Heart left ventricle (tissue), 16 donors: Measurements from ENCODE around the gene PRKAG2. TPM values are rescaled to one million over a fixed set of nuclear protein-coding genes. Genes with fewer than 3 reads are reported as not detected.
A peak's percentile ranks its signal among the peaks of the same experiment; 100 is the strongest.

Experiments used
- ATAC-seq, 4 donors: fragments of 200-7000 bp; cut with Tn5 transposase; one replicate each; pipeline ENCODE4 v1.9.1; 2020 to 2022; ENCODE audit warnings: moderate library complexity in 4 of 4, mild to moderate bottlenecking in 3 of 4, moderate number of reproducible peaks in 1 of 4
- DNase-seq, 5 donors: peaks; one replicate each; pipeline ENCODE4 v3.0.0-alpha.2; 2020
- H3K27ac ChIP-seq, 12 donors: fragments of 200-600 bp; sonication (generic) in 4 of 12; one replicate each; pipeline versions ENCODE4 v1.5.0 to v1.8.0; 2016 to 2022; ENCODE audit warnings: mild to moderate bottlenecking in 2 of 12
- H3K27me3 ChIP-seq, 9 donors: fragments of 200-600 bp; sonication (generic) in 2 of 9; one replicate each; pipeline versions ENCODE4 v1.5.1 to v1.8.0; 2016 to 2022; ENCODE audit warnings: mild to moderate bottlenecking in 3 of 9
- H3K36me3 ChIP-seq, 9 donors: fragments of 200-600 bp; sonication (generic) in 2 of 9; one replicate each; pipeline versions ENCODE4 v1.5.0 to v1.8.0; 2018 to 2022; ENCODE audit warnings: mild to moderate bottlenecking in 2 of 9
- H3K4me1 ChIP-seq, 12 donors: fragments of 200-600 bp; sonication (generic) in 4 of 12; one replicate each; pipeline versions ENCODE4 v1.5.0 to v1.8.0; 2016 to 2022; ENCODE audit warnings: mild to moderate bottlenecking in 3 of 12
- H3K4me3 ChIP-seq, 12 donors: fragments of 200-600 bp; sonication (generic) in 4 of 12; one replicate each; pipeline versions ENCODE4 v1.5.0 to v1.8.0; 2017 to 2022; ENCODE audit warnings: mild to moderate bottlenecking in 9 of 12, moderate library complexity in 4 of 12
- H3K9me3 ChIP-seq, 12 donors: fragments of 200-600 bp; sonication (generic) in 4 of 12; one replicate each; pipeline versions ENCODE4 v1.5.0 to v1.8.0; 2016 to 2022; ENCODE audit warnings: mild to moderate bottlenecking in 1 of 12
- POLR2A ChIP-seq, 2 donors: fragments of 450-650 bp; IDR thresholded peaks; one replicate each; pipeline ENCODE4 v1.6.1; 2017; ENCODE audit warnings: antibody characterized with exemption in 2 of 2, mild to moderate bottlenecking in 2 of 2, moderate library complexity in 2 of 2
- WGBS, 4 donors: extraction: QIAGEN DNeasy Blood & Tissue Kit in 2 of 4; methylation state at CpG; one replicate each; pipeline versions ENCODE4 v1.1.5 to v1.1.7; 2013 to 2018; 5-methylcytosine and 5-hydroxymethylcytosine counted together
- intact Hi-C, 10 donors: fragments of 100-400 bp; cut with DNase I; formaldehyde crosslinking; loops; one replicate each; pipeline versions ENCODE4 v1.11.1 to v1.14.2; 2022
- polyA plus RNA-seq, 2 donors: library from polyadenylated mRNA; stranded (reverse); fragments of 200-250 nt; gene quantifications; one replicate each; pipeline ENCODE4 v1.2.3, GENCODE V29; 2013
- total RNA-seq, 9 donors: library from RNA; depleted of rRNA in 2 of 9; stranded (reverse); fragments of >200 nt in 2 of 9; fragmentation: NEBNext Ultra II Directional in 3 of 9; extraction: Animal tissue kit (Norgen Biotek cat#: 25700) in 3 of 9; gene quantifications; one replicate each; pipeline versions ENCODE4 v1.1.0 to v1.2.4, GENCODE V29; 2016 to 2023
- TF ChIP-seq, protein P1 (sequence below), 12 donors: fragments of 200-600 bp; sonication (generic) in 4 of 12; IDR thresholded peaks; one replicate each; pipeline versions ENCODE4 v1.5.0 to v1.8.0; 2018 to 2022; ENCODE audit warnings: antibody characterized with exemption in 12 of 12, mild to moderate bottlenecking in 5 of 12
- donor health status: ischemic (EF 13 %, LVEDD 7.1; RV severe dilation, severe dysfunction).
- donor health status: healthy with polysubstance abuse.
- donor health status: DM: no; HTN: yes; CAD: no.
- donor health status: DM: no; HTN: no; CAD: no.
- donor health status: ischemic (EF 25% LVEDD 6.9; RV normal size, moderate dysfunction).
- donor health status: ischemic (EF 25% LVEDD 5.7; RV mildly dilated, moderate dysfunction).
- donor health status: healthy.
- donor health status: DM: yes; HTN: yes; CAD: no.
- donor health status: ischemic (EF 35%, LVEDD 5.7; RV mildly dilated, moderate dysfunction).
- donor health status: nonischemic (EF 11% LVEDD 7.7; RV severe dilation, severe dysfunction).
- donor health status: DM: yes; HTN: yes; CAD: no.
- donor health status: PGD.
- donor health status: ischemic (EF 29% LVEDD 5.4; RV normal size, mild dysfunction).
- donor health status: nonischemic (EF 23%, LVEDD 6.1; RV moderate dilation, normal function).

PRKAG2 gene
- total and polyA plus RNA-seq, 11 donors: 50.2 to 179 (median 108) TPM

DNA sequence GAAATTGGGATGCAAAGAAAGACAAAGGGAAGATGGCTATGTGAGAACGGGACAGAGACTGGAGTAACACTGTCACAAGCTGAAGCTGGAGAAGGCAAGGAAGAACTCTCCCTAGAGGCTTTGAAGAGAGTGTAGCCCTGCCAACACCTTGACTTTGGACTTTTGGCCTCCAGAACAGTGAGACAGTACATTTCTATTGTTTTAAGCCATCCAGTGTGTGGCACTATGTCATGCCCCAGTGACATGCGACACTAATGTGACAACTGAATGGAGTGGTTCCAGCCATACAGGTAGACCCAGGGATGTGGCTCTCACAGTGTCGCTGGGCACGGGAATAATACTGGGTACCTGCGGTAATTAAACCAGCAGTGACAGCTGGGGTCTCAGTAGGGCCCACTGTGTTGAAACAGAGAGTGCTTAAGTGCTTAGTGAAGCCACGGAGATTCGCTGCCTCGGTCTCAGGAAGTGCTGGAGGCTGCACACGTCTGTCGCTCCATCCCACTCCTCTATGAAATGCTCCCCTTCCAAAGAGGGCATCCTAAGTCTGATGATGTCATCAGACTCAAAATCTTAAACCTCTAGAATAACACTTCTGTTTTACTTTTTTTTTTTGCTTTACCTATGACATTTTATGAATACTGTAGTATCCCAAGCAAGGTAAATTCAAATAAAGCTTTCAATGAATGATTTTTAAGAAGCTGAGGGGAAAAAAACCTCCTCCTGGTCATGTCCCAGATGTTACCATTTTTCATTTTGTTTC is 202.6 kb downstream of the PRKAG2 start:
- Histone ChIP-seq H3K9me3 (no peaks in the 10 kb centered on the region), H3K36me3 (peaks cover 0 to 10% (median 0%) of the 10 kb centered on the region in 9 donors), H3K27me3 (no peaks in the 10 kb centered on the region), H3K4me3 (no peak overlapping the region), H3K4me1 (peaks cover 0 to 58% (median 20%) of the 10 kb centered on the region in 12 donors), H3K27ac (no peak overlapping the region)
- intact Hi-C loops: no loop called here
- ATAC-seq (no peak), DNase-seq (no peak)
- TF ChIP-seq POLR2A (IDR thresholded peaks at IDR 0.05): no peak
- TF ChIP-seq, protein P1, sequence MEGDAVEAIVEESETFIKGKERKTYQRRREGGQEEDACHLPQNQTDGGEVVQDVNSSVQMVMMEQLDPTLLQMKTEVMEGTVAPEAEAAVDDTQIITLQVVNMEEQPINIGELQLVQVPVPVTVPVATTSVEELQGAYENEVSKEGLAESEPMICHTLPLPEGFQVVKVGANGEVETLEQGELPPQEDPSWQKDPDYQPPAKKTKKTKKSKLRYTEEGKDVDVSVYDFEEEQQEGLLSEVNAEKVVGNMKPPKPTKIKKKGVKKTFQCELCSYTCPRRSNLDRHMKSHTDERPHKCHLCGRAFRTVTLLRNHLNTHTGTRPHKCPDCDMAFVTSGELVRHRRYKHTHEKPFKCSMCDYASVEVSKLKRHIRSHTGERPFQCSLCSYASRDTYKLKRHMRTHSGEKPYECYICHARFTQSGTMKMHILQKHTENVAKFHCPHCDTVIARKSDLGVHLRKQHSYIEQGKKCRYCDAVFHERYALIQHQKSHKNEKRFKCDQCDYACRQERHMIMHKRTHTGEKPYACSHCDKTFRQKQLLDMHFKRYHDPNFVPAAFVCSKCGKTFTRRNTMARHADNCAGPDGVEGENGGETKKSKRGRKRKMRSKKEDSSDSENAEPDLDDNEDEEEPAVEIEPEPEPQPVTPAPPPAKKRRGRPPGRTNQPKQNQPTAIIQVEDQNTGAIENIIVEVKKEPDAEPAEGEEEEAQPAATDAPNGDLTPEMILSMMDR (IDR thresholded peaks at IDR 0.05): no peak
- 91 to 96% (median 92%) methylated on average over 10 of the region's 10 CpGs for WGBS, 4 donors

DNA sequence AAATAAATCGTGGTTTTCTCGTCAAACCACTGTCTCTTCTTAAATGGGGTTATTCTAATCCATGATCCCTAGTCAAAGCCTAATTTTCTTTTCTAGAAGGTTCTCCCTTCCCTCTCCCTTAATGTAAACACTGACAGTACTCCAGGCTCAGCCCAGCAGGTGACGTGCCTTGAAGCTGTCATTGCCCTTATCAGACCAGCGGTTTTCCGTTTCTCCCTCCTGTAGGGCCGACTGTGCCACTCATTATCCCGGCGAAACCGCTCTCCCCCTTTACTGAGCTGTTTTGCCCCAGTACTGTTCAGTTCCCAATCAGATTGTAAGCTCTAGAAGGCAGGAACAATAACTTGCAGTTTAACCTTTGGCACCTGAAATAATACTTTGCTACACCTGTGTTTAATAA is 203.7 kb downstream of the PRKAG2 start:
- Histone ChIP-seq H3K4me3 (no peak overlapping the region), H3K9me3 (peaks cover 0 to 3% (median 0%) of the 10 kb centered on the region in 12 donors), H3K4me1 (peaks cover 0 to 52% (median 16%) of the 10 kb centered on the region in 12 donors), H3K27me3 (no peaks in the 10 kb centered on the region), H3K36me3 (peaks cover 0 to 10% (median 0%) of the 10 kb centered on the region in 9 donors), H3K27ac (peak overlapping the region in 8 of 12 donors; percentile 4 to 72 (median 51))
- DNase-seq (no peak), ATAC-seq (peak in 1 of 4 donors; percentile 18)
- WGBS, 4 donors: 50 to 67% (median 58%) methylated on average over 9 of the region's 9 CpGs
- TF ChIP-seq, protein P1 (IDR thresholded peaks at IDR 0.05): no peak
- TF ChIP-seq POLR2A (IDR thresholded peaks at IDR 0.05): no peak
- intact Hi-C loops: no loop called here

DNA sequence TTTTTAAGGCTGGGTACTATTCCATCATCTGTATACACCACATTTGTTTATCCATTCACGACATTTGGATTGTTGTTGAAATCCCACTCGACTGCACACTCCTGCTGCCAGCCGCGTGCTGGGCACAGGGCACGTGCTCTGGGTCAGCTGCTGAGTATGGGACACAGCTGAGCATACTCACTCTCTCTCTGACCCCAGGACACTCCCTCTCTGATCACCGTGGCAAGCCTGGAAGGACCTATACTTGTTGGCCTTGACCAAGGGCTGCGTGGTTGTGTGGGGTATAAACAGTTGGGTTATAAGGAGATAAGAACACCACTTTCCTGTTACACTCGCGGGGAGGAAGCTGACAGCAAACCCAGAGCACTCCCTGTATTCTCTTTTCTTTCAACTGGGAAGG is 204.2 kb downstream of the PRKAG2 start:
- H3K36me3 ChIP-seq: peaks cover 0 to 10% (median 0%) of the 10 kb centered on the region in 9 donors
- TF ChIP-seq POLR2A (IDR thresholded peaks at IDR 0.05): no peak
- TF ChIP-seq, protein P1 (IDR thresholded peaks at IDR 0.05): no peak
- ATAC-seq: peak; percentile 42 to 82 (median 70)
- peaks cover 0 to 8% (median 0%) of the 10 kb centered on the region in 12 donors for H3K9me3 ChIP-seq
- peak overlapping the region in 8 of 12 donors; percentile 4 to 72 (median 51) for H3K27ac ChIP-seq
- intact Hi-C loops: no loop called here
- peaks cover 0 to 47% (median 14%) of the 10 kb centered on the region in 12 donors for H3K4me1 ChIP-seq
- WGBS, 4 donors: 25 to 46% (median 38%) methylated on average over 9 of the region's 9 CpGs
- DNase-seq: peak in 1 of 5 donors; percentile 51
- no peak overlapping the region for H3K4me3 ChIP-seq
- no peaks in the 10 kb centered on the region for H3K27me3 ChIP-seq

DNA sequence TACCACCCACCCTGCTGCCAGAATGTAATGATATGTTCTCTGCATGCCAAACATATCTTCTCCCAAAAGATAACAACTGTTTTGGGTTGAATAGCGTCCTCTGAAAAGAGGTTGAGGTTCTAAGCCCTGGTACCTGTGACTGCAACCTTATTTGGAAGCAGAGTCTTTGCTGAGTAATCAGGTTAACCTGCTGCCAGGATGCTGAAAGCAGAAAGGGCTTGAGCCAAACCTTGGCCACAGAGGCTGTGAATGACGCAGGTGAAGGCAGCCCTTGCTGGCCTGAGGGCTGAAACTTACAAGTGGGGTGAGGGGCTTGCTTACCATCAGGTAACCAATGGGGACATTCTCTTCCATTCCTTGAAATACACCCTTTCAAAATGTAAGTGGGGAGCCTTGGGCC is 205.4 kb downstream of the PRKAG2 start:
- peak overlapping the region in 8 of 12 donors; percentile 18 to 72 (median 34) for H3K27ac ChIP-seq
- intact Hi-C loops: no loop called here
- TF ChIP-seq POLR2A (IDR thresholded peaks at IDR 0.05): no peak
- TF ChIP-seq, protein P1 (IDR thresholded peaks at IDR 0.05): no peak
- H3K4me3 ChIP-seq: no peak overlapping the region
- ATAC-seq (peak in 3 of 4 donors; percentile 51 to 74 (median 68)), DNase-seq (peak in 1 of 5 donors; percentile 75)
- H3K9me3 ChIP-seq: peaks cover 0 to 11% (median 0%) of the 10 kb centered on the region in 12 donors
- H3K4me1 ChIP-seq: peaks cover 0 to 42% (median 10%) of the 10 kb centered on the region in 12 donors
- H3K27me3 ChIP-seq: no peaks in the 10 kb centered on the region
- WGBS, 4 donors: 48 to 64% (median 52%) methylated on average over 2 of the region's 2 CpGs
- peaks cover 0 to 10% (median 0%) of the 10 kb centered on the region in 9 donors for H3K36me3 ChIP-seq
